NCI-H1436 treated with DMSO at 0.1 percent for 48 hours (cell line): ENCODE results near the gene FAM53A.

Source experiments
- DNase-seq: peaks from one replicate; lab custom pipeline; 2025; lab: John Stamatoyannopoulos, UW

FAM53A gene

DNA sequence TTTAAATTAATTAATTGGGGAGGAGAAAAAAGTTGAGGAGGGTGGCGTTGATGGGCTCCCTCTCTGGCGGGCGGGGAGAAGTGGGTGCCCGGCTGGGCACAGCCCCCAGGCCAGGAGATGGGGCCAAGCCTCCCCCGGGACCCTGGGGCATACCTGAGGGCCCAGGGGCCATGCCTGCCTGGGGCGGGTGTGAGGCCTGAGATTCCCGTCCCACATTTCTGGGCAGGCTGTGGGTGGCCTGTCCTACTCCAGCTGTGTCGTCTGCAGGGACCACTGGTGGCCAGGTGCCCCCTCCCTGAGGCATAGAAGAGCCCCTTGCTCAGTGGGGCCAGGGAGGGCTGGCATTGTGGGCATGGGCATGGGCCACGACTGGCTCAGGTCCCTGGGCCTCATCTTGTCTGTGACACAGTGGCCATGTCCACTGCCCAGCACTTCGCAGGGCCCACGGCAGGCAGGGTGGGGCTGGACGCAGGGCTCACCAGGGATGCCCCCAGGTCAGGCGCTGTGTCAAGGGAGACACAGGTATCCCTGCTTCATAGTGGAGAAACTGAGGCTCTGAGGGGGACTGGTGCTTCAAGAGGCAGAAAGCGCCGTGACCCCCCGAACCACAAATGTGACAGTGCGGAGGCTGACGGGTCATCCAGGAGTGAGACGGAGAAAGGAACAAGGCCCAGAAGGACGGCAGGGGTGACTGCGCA lies 60.1 kb downstream of the FAM53A start:
- DNase-seq: no peak

DNA sequence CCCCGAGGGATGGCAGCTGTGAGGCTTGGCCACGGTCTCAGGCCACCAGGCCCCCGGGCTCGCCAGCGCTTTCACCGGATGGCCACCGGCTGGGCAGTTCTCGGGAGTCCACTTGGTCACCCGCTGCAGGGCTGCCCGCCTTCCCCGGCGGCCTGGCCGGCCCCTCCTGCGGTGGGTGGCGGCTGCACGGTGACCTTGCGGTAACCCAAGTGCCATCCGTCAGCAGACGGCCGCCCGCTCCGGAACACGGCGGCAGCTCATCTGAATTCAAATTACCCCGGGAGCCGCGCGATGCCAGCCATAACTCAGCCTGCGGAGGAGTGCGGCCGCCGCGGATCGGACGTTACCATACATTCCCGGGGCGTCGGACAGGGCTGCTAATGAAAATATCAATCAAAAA lies 60.7 kb downstream of the FAM53A start:
- DNase-seq: no peak

DNA sequence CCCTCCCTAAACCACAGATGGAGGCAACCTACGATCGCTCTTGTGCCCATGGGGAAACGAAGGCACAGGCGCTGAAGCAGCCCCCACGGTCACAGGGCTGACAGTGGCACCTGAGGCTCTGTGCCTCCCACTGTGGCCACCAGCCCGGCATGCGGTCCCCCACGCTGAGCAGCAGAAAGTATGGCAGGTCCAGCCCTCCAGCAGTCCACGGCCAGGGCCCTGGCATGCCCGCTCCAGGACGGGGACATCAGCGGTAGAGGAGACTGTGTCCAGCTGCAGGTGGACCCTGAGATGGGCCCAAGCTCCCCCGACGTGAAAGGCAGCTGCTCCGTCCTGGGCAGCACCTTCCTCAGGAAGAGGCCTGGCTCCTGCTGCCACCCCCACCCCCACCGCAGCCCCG lies 61.2 kb downstream of the FAM53A start:
- DNase-seq: no peak

DNA sequence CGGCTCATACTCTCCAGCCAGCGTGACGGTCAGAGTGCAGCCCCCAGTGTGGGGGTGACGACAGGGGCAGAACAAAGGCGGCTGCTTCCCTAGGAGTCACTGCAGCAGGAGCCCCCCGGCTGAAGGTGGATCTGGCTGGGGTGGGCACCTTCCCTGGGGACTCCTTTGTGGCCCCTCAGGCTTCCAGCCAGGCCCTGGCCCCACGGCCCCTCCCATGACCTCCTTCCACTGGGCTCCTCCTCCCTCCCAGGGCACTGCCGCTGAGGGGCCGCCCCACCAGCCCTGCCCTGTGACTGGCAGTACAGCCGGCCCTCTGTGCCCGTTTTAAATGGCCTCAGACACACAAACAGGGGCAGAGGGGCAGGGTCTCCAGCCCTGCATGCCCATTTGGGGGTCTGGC lies 61.9 kb downstream of the FAM53A start:
- DNase-seq: no peak

DNA sequence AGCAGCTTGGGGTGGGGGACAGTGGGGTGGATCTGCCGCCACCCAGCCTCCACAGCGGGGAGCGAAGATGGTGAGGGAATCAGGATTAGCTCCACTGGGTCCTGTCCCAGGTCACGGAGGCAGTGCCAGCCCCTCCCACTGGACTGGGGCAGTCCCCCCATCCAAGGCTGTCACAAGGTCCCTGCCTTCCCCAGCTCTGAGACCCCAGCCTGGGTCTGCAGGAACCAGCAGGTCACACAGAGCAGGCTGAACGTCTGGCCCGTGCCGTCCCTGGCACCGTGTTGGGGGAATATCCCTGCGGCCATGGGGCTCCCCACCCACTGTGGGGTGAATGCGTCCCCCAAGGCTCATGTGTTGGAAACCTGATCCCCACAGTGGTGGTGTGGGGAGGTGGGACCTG lies 62.6 kb downstream of the FAM53A start:
- DNase-seq: no peak

DNA sequence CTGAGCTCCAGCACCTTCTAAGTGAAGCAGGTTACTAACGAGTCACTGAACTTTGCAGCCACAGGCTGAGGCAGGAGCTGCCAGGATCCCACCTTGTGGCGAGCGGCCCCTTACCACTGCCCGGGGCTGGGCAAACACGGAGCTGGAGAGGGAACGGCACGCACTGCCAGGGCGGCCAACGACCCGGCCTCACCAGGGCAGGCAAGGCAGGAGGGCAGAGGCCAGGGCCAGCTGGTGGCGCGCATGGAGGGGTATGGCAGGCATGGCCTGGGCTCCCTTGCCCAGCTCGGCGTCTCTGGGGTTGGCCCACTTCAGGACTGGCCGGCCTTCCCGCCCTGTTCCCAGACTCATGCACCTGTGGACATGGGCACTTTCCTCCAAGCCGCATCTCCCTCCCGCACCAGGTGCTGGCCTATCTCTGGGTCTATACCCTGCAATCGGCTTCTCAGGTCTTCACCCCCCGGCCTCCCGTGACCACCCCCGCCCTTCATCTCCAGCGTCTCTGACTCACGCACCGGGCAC lies 64.9 kb downstream of the FAM53A start:
- no peak for DNase-seq

DNA sequence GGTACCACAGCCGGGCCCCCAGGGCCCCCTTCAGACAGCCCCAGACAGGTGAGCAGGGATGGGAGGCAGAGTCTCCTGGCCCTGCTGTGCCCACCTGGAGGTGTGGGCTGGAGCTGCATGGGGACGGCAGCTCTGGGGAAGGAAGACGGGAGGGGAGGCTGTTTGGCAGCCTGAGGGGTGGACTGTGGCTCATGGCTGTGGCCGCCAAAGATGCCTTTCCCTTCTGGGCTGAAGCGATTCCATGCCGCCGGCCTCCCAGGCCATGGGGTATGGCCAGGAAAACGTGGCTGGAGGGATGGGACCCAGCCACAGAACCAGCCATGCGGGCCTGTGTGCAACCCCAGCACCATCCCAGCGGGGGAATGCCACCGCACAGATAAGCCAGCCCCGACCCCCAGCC lies 65.7 kb downstream of the FAM53A start:
- DNase-seq: no peak

DNA sequence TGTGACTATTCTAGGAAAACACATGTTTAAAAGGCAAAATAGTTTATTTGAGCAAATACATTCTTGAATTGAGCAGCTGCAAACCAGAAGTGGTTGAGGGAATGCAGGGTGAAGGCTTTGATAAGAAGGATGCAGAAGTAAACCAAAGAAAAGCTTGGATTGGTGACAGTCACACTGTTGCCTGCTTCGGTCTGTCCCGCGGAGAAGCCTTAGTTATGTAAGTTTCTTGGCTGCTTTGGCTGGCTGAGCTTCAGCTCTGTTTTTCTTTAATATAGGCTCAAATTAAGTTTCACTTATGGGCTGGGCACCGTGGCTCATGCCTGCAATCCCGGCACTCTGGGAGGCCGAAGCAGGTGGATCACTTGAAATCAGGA lies 67.6 kb downstream of the FAM53A start:
- DNase-seq: no peak

DNA sequence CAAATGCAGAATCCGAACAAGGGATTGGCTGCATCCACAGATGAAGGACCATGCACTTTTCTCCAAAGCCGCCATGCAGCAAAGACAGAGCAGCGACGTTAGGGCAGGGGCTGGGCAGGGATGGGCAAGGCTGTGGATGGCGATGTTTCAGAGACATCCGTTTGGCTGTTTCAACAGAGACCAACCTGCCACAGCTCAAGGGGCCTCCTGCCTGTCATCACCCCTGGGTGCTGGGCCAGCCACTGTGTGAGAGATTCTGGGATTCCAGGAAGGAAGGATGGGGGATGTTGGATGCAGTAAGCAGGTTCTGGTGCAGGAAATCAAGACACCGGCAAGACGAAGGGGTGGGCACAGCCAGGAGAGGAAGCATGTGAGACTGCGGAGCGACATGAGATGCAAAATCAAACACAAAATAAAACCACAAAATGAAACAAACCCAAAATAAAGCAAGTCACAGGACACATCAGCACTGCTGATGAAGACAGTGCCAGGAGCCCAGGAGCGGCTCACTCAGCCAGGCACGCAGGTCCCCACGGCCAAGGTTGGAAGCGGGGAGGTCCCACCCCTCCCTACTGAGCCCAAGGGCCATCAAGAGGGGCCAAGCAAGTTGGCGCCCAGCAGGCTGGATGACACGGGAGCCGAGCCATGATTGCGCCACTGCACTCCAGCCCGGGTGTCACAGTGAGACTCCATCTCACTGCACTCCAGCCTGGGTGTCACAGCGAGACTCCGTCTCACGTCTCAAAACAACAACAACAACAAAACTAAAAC lies 68.1 kb downstream of the FAM53A start:
- DNase-seq: no peak

DNA sequence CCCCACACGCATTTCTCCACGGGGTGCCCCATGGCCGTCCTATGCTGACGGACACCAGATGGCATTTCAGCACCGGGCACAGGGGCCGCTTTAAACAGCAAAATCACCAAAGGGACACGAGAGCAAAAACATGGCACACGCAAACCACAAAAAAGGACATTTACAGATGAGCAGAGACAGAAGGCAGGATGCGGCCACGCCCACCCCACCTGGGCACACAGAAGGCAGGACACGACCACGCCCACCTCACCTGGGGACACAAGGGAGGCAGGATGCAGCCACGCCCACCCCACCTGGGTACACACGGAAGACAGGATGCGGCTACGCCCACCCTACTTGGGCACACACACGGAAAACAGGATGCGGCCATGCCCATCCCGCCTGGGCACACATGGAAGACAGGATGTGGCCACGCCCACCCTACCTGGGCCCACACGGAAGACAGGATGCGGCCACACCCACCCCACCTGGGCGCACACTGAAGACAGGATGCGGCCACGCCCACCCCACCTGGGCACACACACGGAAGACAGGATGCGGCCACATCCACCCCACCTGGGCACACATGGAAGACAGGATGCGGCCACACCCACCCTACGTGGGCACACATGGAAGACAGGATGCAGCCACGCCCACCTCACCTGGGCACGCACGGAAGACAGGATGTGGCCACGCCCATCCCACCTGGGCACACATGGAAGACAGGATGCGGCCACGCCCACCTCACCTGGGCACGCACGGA lies 69.1 kb downstream of the FAM53A start:
- DNase-seq: no peak

DNA sequence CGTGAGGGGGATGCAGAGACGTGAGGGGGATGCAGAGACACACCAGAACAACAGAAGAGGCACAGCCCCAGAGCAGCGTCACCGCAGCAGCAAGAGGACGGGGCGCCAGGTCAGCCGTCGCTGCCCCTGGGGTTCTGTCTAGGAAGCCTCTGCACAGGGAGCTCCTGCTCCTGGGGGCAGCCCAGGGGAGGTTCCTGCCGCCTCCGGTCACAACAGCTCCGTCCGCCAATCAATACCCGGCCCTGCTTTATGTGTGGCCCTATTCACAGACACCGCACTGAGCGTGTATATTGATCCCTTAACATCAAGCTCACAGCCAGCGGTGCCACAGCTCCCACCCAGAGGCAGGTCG lies 69.6 kb downstream of the FAM53A start:
- DNase-seq: no peak

DNA sequence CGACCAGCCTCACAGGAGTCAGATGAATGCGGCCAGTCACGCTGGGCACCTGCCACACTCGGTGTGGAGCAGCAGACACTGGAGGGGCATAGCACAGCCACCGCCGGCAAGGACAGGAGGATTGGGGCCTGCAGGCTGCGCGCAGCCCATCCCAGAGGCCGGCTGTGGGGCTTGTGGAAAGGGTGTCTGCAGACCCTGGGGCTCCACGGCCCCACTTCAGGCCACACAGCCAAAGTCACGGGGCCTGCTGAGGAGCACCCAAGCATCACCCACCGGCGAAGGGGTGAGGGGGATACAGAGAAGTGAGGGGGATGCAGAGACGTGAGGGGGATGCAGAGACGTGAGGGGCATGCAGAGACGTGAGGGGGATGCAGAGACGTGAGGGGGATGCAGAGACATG lies 70.1 kb downstream of the FAM53A start:
- no peak for DNase-seq

DNA sequence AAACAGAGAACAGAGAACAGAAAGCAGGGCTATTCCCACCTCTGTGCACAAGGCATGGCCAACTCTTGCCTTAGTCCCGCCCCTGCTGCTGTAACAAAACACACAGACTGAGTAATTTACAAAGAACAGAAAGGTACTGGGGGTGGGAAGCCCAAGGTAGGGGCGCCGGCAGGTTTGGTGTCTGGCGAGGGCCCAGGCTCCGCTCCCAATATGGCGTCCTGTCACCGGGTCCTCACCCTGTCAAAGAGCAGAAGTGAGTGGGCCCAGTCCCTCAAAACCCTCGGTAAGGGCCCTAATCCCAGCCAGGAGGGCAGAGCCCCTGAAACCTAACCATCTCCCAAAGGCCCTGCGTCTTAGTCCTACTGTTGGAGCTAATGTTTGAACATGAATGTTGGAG lies 71.0 kb downstream of the FAM53A start:
- DNase-seq: no peak

DNA sequence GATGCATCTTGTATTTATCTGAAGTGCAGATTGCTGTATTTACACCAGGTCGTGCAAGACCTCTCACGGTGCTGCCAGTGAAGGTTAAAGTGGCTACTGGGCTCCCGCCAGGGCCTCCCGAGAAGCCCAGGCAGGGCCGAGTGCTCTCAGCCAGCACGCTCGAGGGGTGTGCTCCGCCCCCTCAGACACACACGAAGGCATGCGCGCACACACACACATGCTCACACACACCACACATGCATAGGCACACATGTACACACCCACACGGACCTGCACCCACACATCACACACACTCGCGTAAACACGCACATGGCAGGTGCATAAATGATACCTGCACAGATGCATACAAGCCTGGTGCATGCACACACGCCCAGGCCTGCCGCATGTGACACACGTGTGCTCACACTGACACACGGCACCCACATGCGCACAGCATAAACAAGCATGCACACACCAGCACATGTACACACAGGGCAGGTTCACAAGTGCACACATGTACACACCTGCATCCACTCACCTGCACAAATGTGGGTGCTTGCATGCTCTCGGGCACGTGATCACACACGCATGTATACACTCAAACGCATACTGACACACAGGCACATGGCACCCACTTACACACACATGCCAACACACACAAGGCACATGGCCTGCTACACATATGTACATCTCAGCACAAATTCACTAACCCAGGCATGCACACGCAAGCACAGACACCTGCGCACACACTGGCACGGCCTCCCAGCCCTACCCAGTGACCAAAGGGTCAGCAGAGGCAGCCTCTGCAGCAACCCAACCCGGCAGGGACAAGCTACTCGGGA lies 71.6 kb downstream of the FAM53A start:
- DNase-seq: no peak

DNA sequence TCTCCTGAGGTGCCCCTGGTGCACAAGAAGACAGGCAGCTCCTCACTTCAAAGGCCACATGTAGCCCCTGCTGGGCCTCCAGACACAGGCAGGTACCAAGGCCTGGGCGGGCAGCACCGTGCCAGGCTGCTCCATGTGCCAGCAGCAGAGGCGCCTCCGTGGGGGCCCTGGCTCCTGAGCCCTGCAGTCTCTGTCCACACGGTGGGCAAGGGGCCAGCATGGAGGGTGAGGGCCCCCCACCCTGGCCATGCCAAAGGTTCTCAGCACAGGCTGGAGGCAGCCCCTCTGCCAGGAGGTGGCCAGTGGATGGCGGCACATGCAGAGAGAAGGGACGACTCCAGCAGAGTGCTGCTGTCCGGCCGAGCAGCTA lies 72.6 kb downstream of the FAM53A start:
- no peak for DNase-seq

DNA sequence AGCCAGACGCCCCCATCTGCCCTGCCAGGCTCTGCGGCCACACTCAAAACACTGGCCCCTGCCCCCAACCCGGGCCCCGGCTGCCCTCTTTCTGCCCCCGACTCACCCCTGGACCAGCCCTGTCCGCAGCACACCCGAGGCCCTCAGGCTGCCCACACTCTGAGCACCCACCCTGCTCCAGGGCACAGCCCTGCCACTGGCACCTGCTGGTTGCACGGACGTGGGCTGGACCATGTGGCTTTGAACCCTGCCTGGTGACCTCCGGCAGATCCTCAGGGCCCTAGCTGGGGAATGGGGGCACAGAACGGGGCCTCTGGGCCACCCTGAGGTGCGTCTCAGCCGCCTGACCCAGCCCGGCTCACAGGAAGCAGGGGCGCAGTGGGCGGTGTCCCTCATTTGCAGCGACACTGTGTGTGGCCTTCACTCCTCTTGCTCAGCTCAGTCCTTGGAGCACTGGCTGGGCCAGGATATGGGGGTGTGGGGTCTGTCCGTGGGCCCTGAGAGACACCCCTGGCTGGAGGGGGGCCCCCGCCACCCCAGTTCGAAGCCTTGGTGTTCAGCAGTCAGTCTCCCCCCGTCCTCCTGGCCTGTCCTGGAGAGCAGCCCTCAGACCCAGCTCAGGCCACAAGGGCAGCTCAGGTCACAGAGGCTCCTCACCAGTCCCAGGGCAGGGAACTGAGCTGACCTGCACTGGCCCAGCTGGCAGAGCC lies 73.2 kb downstream of the FAM53A start:
- no peak for DNase-seq

DNA sequence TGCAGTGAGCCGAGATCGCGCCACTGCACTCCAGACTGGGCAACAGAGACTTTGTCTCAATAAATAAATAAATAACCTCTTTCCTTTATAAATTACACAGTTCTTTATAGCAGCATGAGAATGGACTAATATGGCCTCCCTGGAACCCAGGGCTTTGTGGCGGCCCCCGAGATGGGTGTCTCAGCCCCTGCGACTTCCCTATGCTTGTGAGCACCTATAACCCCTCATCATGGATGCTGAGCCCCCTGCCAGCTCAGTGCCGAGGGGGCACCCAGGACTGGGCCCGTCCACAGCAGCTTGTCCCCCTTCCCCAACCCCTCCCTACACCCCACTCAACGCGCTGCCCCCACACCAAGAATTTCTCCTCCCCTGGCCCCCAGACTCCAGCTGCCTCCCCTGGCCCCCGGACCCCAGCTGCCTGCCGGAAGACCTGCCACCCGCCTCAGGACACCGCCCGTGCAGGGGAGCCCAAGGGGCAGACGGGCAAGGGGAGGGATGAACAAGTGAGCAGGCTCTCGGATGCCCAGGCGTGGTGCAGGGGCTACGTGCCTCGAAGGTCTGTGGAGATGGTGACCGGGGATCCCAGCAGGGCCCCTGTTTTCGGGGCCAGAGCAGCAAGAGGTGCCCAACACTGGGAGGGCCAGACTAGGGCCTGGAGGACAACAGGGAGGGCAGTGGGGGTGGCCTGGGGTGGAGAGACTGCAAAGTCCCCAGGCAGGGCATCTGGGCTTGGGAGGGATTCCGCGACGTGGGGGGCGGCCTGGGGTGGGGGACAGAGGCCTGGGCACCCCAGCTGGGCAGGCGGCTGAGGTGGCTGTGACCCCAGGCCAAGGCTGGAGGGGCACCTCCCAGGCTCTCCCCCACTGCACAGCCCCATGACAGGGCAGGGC lies 74.0 kb downstream of the FAM53A start:
- DNase-seq: no peak

DNA sequence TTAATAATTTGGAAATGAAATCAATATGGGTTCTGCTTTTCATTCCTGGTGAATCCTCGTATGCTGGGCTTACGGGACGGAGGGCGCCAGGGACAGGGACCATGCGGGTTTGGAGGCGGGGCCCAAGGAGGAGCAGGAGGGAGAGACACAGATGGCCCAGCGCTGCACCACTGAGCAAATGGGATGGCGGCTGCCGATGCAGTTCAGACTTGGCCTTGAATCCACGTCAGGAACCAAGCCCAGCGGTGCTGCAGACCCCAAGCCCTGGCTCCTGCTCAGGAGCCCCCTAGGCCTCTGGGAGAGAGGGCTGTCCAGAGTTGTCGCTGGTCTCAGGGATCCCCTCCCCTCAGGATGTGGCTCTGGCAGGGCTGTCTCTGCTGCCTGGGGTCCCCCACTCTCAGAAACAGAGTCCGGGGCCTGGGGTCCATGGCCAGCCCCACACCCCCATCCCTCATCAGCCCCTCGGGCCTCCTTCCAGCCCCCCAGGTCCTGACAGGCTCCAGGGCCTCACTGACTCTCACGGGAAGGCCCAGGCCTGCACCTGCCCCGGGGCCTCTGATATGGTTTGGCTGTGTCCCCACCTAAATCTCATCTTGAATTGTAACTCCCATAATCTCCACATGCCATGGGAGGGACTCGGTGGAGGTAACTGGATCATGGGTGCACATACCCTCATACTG lies 75.2 kb downstream of the FAM53A start:
- no peak for DNase-seq

DNA sequence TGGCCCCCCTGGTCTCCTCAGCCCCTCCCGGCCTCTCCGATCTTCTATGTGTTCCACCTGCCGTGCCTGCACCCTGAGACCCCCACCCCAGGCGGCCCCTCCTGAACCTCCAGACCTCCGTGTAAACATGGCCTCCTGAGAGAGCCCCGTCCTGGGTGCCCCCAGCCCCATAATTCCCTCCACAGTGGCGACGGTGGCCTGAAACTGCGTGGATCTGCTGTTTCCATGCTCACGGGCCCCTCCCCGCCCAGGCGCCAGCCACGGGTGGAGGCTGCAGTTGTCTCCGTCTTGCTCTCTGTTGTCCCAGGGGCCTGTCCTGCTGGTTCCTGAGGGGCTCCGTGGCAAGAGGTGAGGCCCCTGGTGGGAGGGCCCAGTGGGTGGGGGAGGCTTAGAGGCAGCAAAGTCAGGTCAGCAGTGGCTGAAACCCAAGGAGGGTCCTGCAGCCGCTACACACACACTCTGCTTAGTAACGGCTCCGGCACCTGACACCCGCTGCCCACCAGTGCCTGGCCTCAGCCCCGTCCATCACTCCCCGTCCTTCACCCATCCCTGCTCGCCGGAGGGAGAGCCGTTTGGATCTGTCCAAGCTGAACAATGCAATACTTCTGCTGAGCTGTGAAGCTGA lies 75.8 kb downstream of the FAM53A start:
- DNase-seq: no peak
